Fibroblast of mammary gland (primary cell): ENCODE results near the gene NFATC1.

Source experiments
- DNase-seq: peaks from one replicate; pipeline ENCODE4 v3.0.0-alpha.2; 2010; ENCODE audit warnings: low read depth
- H3K4me3 ChIP-seq: 2 replicates; pipeline ENCODE4 v1.5.1; 2011; ENCODE audit warnings: low read depth, mild to moderate bottlenecking, low read length, moderate library complexity; ENCODE audit not compliant: control insufficient read depth
- TF ChIP-seq, protein P1 (sequence below): conservative IDR thresholded peaks from 2 replicates; pipeline ENCODE4 v1.5.1; 2011; ENCODE audit warnings: low read depth, low read length, inconsistent platforms; ENCODE audit not compliant: control insufficient read depth, insufficient read depth

The NFATC1 gene

DNA sequence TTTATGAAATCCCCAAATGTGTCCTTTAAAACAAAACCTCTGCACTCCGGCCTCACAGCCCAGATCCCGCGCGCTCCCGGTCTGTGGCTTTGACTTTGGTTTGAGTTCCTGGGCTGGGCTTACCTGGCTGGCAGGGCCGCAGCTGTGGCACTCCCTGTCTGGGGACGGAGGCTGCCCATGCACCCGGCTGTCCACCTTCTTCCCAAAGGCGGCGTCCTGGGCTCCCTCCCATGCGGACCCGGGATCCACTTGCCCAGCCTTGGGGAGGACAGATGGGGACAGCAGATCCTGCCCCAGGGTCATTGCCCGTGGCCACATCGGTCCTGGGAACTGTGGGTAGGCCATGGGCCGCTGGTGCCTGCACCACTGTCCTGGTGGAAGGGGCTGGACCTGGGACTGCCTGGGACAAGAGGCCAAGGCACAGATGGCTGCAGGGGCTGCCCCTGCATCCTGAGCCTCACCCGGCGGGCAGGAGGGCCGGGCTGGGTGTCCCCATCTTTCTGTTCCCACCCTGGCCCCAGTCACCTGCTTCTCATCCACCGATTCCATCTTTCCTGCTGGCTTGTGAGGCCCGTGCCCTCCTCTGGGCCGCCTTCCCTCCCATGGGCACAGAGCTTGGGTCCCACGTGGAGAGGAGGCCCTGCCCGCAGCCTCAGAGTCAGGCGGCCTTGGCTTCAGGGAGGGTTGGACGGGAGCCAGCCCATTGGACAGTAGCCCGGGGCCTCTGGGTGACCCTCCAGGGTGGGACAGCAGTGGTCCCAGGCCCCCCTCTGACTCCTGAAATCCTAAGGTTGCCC, 27.7 kb downstream of the NFATC1 start:
- no peak overlapping the region for H3K4me3 ChIP-seq
- TF ChIP-seq, protein P1, sequence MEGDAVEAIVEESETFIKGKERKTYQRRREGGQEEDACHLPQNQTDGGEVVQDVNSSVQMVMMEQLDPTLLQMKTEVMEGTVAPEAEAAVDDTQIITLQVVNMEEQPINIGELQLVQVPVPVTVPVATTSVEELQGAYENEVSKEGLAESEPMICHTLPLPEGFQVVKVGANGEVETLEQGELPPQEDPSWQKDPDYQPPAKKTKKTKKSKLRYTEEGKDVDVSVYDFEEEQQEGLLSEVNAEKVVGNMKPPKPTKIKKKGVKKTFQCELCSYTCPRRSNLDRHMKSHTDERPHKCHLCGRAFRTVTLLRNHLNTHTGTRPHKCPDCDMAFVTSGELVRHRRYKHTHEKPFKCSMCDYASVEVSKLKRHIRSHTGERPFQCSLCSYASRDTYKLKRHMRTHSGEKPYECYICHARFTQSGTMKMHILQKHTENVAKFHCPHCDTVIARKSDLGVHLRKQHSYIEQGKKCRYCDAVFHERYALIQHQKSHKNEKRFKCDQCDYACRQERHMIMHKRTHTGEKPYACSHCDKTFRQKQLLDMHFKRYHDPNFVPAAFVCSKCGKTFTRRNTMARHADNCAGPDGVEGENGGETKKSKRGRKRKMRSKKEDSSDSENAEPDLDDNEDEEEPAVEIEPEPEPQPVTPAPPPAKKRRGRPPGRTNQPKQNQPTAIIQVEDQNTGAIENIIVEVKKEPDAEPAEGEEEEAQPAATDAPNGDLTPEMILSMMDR: no peak
- DNase-seq: no peak

DNA sequence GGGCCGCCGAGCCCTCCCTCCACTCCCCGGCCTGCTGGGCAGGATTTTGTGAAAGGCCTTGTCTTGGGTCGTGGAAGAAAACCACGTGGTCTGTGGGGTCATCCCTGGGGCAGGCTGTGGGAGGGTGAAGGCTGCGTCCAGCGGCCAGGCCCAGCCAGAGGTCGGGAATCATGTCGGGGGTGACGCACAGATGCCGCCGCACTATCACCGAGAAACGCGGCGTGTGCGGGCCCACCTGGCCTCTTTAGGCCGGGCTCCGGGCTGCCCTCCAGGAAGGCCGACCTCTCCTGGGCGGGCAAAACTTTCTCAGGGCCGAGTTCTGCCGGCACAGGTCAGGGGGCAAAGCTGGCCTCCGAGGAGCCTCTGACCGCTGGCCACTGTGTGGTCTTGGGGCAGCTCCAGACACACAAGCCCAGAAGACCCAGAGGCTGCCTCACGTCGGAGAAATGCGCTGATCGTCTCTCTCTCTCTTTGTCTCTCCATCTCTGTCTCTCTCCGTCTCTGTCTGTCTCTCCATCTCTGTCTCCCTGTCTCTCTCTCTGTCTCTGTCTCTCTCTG, 28.4 kb downstream of the NFATC1 start:
- peak; percentile 67 for DNase-seq
- no peak overlapping the region for H3K4me3 ChIP-seq
- TF ChIP-seq, protein P1: no peak

DNA sequence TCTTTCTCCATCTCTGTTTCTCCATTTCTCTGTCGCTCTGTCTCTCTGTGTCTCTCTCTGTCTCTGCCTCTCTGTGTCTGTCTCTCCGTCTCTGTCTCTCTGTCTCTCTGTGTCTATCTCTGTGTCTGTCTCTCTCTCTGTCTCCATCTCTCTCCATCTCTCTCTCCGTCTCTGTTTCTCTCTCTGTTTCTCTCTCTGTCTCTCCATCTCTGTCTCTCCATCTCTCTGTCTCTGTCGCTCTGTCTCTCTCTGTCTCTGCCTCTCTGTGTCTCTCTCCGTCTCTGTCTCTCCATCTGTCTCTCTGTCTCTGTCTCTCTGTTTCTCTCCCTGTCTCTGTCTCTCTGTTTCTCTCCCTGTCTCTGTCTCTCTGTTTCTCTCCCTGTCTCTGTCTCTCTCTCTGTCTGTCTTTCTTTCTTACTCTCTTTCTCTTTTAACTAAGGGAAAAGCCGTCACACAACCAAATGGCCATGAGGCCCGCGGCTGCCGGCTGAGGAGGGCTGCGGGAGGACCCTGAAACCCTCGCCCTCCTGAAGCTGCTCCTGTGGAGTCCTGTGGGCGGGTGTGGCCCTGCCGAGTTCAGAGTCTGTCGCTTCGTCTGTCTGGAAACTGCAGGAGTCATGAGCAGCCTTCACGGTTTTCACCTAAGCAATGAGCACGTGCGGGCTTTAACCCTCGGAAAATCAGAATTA, 29.3 kb downstream of the NFATC1 start:
- DNase-seq: no peak
- H3K4me3 ChIP-seq: no peak overlapping the region
- TF ChIP-seq, protein P1: no peak

DNA sequence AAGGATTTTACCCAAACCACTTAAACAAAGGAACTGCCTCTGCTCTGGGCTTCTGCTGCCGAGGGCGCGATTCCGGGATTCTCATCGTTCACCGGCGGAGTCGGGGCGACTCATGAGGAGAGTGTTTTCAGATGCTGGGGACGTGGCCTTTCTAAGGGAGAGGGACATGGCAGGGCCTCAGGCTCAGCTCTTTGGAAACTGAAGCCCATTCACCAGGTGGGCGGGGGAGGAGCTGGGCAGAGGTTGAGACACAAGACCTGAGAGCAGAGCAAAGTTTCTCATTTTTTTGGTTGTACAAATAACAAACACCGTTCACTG, 29.8 kb downstream of the NFATC1 start:
- DNase-seq: no peak
- TF ChIP-seq, protein P1: no peak
- no peak overlapping the region for H3K4me3 ChIP-seq

DNA sequence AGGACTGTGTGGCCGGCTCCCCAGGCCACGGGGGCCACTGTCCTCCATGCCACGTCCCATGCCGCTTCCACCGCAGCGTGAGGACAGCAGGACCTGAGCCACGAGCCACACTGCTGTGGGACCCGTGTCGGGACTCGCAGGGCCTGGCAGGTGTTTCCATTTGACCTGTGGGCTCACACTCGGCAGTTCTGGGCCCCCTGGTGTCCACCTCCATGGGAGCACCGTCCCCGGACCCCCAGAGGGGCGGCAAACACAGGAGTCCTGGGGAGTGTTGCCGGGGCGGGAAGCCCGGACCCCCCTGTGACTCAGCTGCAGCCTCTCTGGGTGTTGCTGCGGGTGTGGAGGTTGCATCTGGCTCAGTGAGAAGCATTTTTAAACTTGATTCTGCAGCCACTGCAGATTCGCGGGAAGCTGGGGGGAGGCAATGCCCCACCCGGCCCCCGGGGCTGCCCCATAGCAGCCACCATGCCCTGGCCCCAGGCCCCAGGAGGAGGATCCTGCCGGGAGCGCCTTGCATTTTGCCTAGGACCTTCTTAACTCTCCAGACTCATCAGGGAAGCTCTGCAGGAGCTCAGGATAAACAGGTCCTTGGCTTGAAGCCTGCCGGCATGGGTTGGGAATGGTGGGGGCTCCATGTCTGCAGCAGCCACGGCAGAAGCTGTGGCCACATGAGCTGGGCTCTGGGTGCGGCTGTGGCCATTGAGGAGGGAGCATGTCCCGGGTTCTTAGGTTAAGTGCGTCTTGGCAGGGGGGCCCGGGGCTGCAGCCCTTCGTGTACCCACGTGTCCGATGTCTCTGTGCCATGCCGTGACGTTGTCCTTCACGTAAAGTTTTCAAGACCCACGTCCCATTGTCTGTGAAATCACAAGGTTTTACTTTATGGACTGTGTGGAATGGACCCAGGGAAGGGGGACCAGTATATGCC, 30.9 kb downstream of the NFATC1 start:
- TF ChIP-seq, protein P1: no peak
- no peak for DNase-seq
- no peak overlapping the region for H3K4me3 ChIP-seq
